ENCODE results near the gene ADCY7.

The ADCY7 gene

GRCh38 chr16:50244504-50245416, 21.6 kb upstream of the ADCY7 start:
- peak overlapping the region; percentile 37 for H3K4me3 Mint-ChIP-seq
- H3K36me3 Mint-ChIP-seq, result no peaks in the 10 kb centered on the region
- no peak for DNase-seq (ENCODE audit: low spot score in 2 of 2)
- H3K27ac Mint-ChIP-seq, result no peak overlapping the region
- no peaks in the 10 kb centered on the region for H3K9me3 Mint-ChIP-seq
- no peaks in the 10 kb centered on the region for H3K27me3 Mint-ChIP-seq
- no peak for ATAC-seq (ENCODE audit: low read depth)
- H3K4me1 Mint-ChIP-seq, result peaks cover 2% of the 10 kb centered on the region

GRCh38 chr16:50245417-50246298, 20.7 kb upstream of the ADCY7 start:
- no peaks in the 10 kb centered on the region for H3K27me3 Mint-ChIP-seq
- no peak overlapping the region for H3K27ac Mint-ChIP-seq
- no peaks in the 10 kb centered on the region for H3K9me3 Mint-ChIP-seq

GRCh38 chr16:50246299-50247122, 19.8 kb upstream of the ADCY7 start:
- H3K4me1 Mint-ChIP-seq, result peaks cover 2% of the 10 kb centered on the region
- H3K27ac Mint-ChIP-seq, result no peak overlapping the region
- no peaks in the 10 kb centered on the region for H3K27me3 Mint-ChIP-seq
- DNase-seq (ENCODE audit: low spot score in 2 of 2) (peak in 1 of 2 donors; percentile 35), ATAC-seq (ENCODE audit: low read depth) (peak; percentile 50)
- peak overlapping the region; percentile 84 for H3K4me3 Mint-ChIP-seq
- no peaks in the 10 kb centered on the region for H3K9me3 Mint-ChIP-seq
- H3K36me3 Mint-ChIP-seq, result no peaks in the 10 kb centered on the region

More at GRCh38 chr16:50245417-50246298, 20.7 kb upstream of the ADCY7 start:
- peak; percentile 85 for ATAC-seq (ENCODE audit: low read depth)
- peak; percentile 21 to 43 for DNase-seq (ENCODE audit: low spot score in 2 of 2)
- Mint-ChIP-seq H3K4me1 (peaks cover 2% of the 10 kb centered on the region), H3K36me3 (no peaks in the 10 kb centered on the region), H3K4me3 (peak overlapping the region; percentile 74)

- H3K27ac Mint-ChIP-seq, result no peak overlapping the region
- no peaks in the 10 kb centered on the region for H3K9me3 Mint-ChIP-seq
- ATAC-seq (ENCODE audit: low read depth), result no peak
- H3K27me3 Mint-ChIP-seq, result no peaks in the 10 kb centered on the region
- no peak for DNase-seq (ENCODE audit: low spot score in 2 of 2)
- H3K36me3 Mint-ChIP-seq, result no peaks in the 10 kb centered on the region
- peaks cover 2% of the 10 kb centered on the region for H3K4me1 Mint-ChIP-seq
- H3K4me3 Mint-ChIP-seq, result peak overlapping the region; percentile 84
Measured at GRCh38 chr16:50247123-50247905, 19.0 kb upstream of the ADCY7 start.

GRCh38 chr16:50247906-50248608, 18.3 kb upstream of the ADCY7 start:
- Mint-ChIP-seq H3K36me3 (no peaks in the 10 kb centered on the region), H3K27me3 (no peaks in the 10 kb centered on the region), H3K27ac (no peak overlapping the region), H3K4me1 (peaks cover 2% of the 10 kb centered on the region), H3K4me3 (peak overlapping the region; percentile 76), H3K9me3 (no peaks in the 10 kb centered on the region)
- ATAC-seq (ENCODE audit: low read depth) (no peak), DNase-seq (ENCODE audit: low spot score in 2 of 2) (no peak)

- H3K4me1 Mint-ChIP-seq, result peaks cover 2% of the 10 kb centered on the region
- ATAC-seq (ENCODE audit: low read depth) (no peak), DNase-seq (ENCODE audit: low spot score in 2 of 2) (no peak)
- no peaks in the 10 kb centered on the region for H3K9me3 Mint-ChIP-seq
- no peak overlapping the region for H3K27ac Mint-ChIP-seq
- H3K4me3 Mint-ChIP-seq, result no peak overlapping the region
- no peaks in the 10 kb centered on the region for H3K36me3 Mint-ChIP-seq
- H3K27me3 Mint-ChIP-seq, result no peaks in the 10 kb centered on the region
Measured at GRCh38 chr16:50248845-50249244, 17.5 kb upstream of the ADCY7 start.

GRCh38 chr16:50251375-50252081, 14.8 kb upstream of the ADCY7 start:
- Mint-ChIP-seq H3K4me1 (peaks cover 2% of the 10 kb centered on the region), H3K36me3 (no peaks in the 10 kb centered on the region), H3K9me3 (no peaks in the 10 kb centered on the region), H3K4me3 (no peak overlapping the region), H3K27me3 (no peaks in the 10 kb centered on the region), H3K27ac (no peak overlapping the region)
- DNase-seq (ENCODE audit: low spot score in 2 of 2) (no peak), ATAC-seq (ENCODE audit: low read depth) (no peak)

GRCh38 chr16:50252082-50252611, 14.2 kb upstream of the ADCY7 start:
- H3K4me3 Mint-ChIP-seq, result no peak overlapping the region
- no peaks in the 10 kb centered on the region for H3K9me3 Mint-ChIP-seq
- H3K4me1 Mint-ChIP-seq, result peaks cover 5% of the 10 kb centered on the region
- no peaks in the 10 kb centered on the region for H3K27me3 Mint-ChIP-seq
- no peaks in the 10 kb centered on the region for H3K36me3 Mint-ChIP-seq
- DNase-seq (ENCODE audit: low spot score in 2 of 2) (no peak), ATAC-seq (ENCODE audit: low read depth) (no peak)
- no peak overlapping the region for H3K27ac Mint-ChIP-seq

GRCh38 chr16:50252874-50253513, 13.4 kb upstream of the ADCY7 start:
- no peak overlapping the region for H3K4me3 Mint-ChIP-seq

GRCh38 chr16:50253514-50253910, 12.8 kb upstream of the ADCY7 start:
- H3K36me3 Mint-ChIP-seq, result no peaks in the 10 kb centered on the region
- H3K27ac Mint-ChIP-seq, result no peak overlapping the region
- H3K9me3 Mint-ChIP-seq, result no peaks in the 10 kb centered on the region
- H3K27me3 Mint-ChIP-seq, result no peaks in the 10 kb centered on the region
- no peak overlapping the region for H3K4me3 Mint-ChIP-seq
- H3K4me1 Mint-ChIP-seq, result peaks cover 5% of the 10 kb centered on the region
- ATAC-seq (ENCODE audit: low read depth), result no peak
- DNase-seq (ENCODE audit: low spot score in 2 of 2), result no peak

More at GRCh38 chr16:50252874-50253513, 13.4 kb upstream of the ADCY7 start:
- Mint-ChIP-seq H3K27me3 (no peaks in the 10 kb centered on the region), H3K36me3 (no peaks in the 10 kb centered on the region), H3K4me1 (peaks cover 5% of the 10 kb centered on the region), H3K27ac (no peak overlapping the region), H3K9me3 (no peaks in the 10 kb centered on the region)
- no peak for ATAC-seq (ENCODE audit: low read depth)
- DNase-seq (ENCODE audit: low spot score in 2 of 2), result no peak

GRCh38 chr16:50254072-50254471, 12.3 kb upstream of the ADCY7 start:
- Mint-ChIP-seq H3K4me1 (peaks cover 5% of the 10 kb centered on the region), H3K4me3 (no peak overlapping the region), H3K9me3 (no peaks in the 10 kb centered on the region), H3K27ac (no peak overlapping the region), H3K36me3 (no peaks in the 10 kb centered on the region), H3K27me3 (no peaks in the 10 kb centered on the region)
- ATAC-seq (ENCODE audit: low read depth) (no peak), DNase-seq (ENCODE audit: low spot score in 2 of 2) (no peak)
